ENCODE measurements around the gene FSIP2. TPM values are rescaled to one million over a fixed set of nuclear protein-coding genes. Genes with fewer than 3 reads are reported as not detected.
A peak's percentile ranks its signal among the peaks of the same experiment; 100 is the strongest.

Gene FSIP2
- polyA plus RNA-seq, 4 donors: under 0.01 to 2.9 (median 0.26) TPM

GRCh38 chr2:185823773-185824172 is 85.2 kb downstream of the FSIP2 start:
- Histone ChIP-seq H3K36me3 (ENCODE audit: control insufficient read depth in 3 of 3, insufficient read depth in 2 of 3, low read depth in 1 of 3, low read length in 3 of 3) (no peaks in the 10 kb centered on the region), H3K27ac (ENCODE audit: low read depth in 1 of 3, low read length in 2 of 3) (no peak overlapping the region), H3K4me1 (ENCODE audit: control insufficient read depth in 3 of 3, insufficient read depth in 2 of 3, low read depth in 1 of 3, low read length in 2 of 3) (no peaks in the 10 kb centered on the region), H3K4me3 (ENCODE audit: low read depth in 1 of 3, low read length in 3 of 3) (no peak overlapping the region), H3K27me3 (ENCODE audit: control insufficient read depth in 3 of 3, insufficient read depth in 3 of 3, low read length in 3 of 3) (no peaks in the 10 kb centered on the region), H3K9me3 (ENCODE audit: control insufficient read depth in 2 of 2, insufficient read depth in 1 of 2, low read depth in 1 of 2, low read length in 1 of 2) (no peaks in the 10 kb centered on the region)
- 92 to 95% (median 95%) methylated on average over 2 of the region's 2 CpGs for WGBS, 3 donors
- DNase-seq (no peak), FAIRE-seq (no peak)

- no peak for DNase-seq
- no peak for FAIRE-seq
- Histone ChIP-seq H3K36me3 (ENCODE audit: control insufficient read depth in 3 of 3, insufficient read depth in 2 of 3, low read depth in 1 of 3, low read length in 3 of 3) (no peaks in the 10 kb centered on the region), H3K9me3 (ENCODE audit: control insufficient read depth in 2 of 2, insufficient read depth in 1 of 2, low read depth in 1 of 2, low read length in 1 of 2) (no peaks in the 10 kb centered on the region), H3K4me3 (ENCODE audit: low read depth in 1 of 3, low read length in 3 of 3) (no peak overlapping the region), H3K27me3 (ENCODE audit: control insufficient read depth in 3 of 3, insufficient read depth in 3 of 3, low read length in 3 of 3) (no peaks in the 10 kb centered on the region), H3K27ac (ENCODE audit: low read depth in 1 of 3, low read length in 2 of 3) (no peak overlapping the region), H3K4me1 (ENCODE audit: control insufficient read depth in 3 of 3, insufficient read depth in 2 of 3, low read depth in 1 of 3, low read length in 2 of 3) (no peaks in the 10 kb centered on the region)
Measured at GRCh38 chr2:185825557-185825956, 87.0 kb downstream of the FSIP2 start.

GRCh38 chr2:185828326-185828725 is 89.7 kb downstream of the FSIP2 start:
- H3K9me3 ChIP-seq (ENCODE audit: control insufficient read depth in 2 of 2, insufficient read depth in 1 of 2, low read depth in 1 of 2, low read length in 1 of 2): peaks cover 0 to 1% of the 10 kb centered on the region in 2 donors
- WGBS, 3 donors: 62 to 67% (median 66%) methylated on average over 3 of the region's 3 CpGs
- no peaks in the 10 kb centered on the region for H3K27me3 ChIP-seq (ENCODE audit: control insufficient read depth in 3 of 3, insufficient read depth in 3 of 3, low read length in 3 of 3)
- no peak for FAIRE-seq
- H3K4me3 ChIP-seq (ENCODE audit: low read depth in 1 of 3, low read length in 3 of 3): no peak overlapping the region
- no peaks in the 10 kb centered on the region for H3K4me1 ChIP-seq (ENCODE audit: control insufficient read depth in 3 of 3, insufficient read depth in 2 of 3, low read depth in 1 of 3, low read length in 2 of 3)
- H3K36me3 ChIP-seq (ENCODE audit: control insufficient read depth in 3 of 3, insufficient read depth in 2 of 3, low read depth in 1 of 3, low read length in 3 of 3): no peaks in the 10 kb centered on the region
- no peak for DNase-seq
- H3K27ac ChIP-seq (ENCODE audit: low read depth in 1 of 3, low read length in 2 of 3): no peak overlapping the region

GRCh38 chr2:185833864-185834263 is 95.3 kb downstream of the FSIP2 start:
- Histone ChIP-seq H3K4me1 (ENCODE audit: control insufficient read depth in 3 of 3, insufficient read depth in 2 of 3, low read depth in 1 of 3, low read length in 2 of 3) (no peaks in the 10 kb centered on the region), H3K27me3 (ENCODE audit: control insufficient read depth in 3 of 3, insufficient read depth in 3 of 3, low read length in 3 of 3) (no peaks in the 10 kb centered on the region), H3K9me3 (ENCODE audit: control insufficient read depth in 2 of 2, insufficient read depth in 1 of 2, low read depth in 1 of 2, low read length in 1 of 2) (peaks cover 1 to 4% of the 10 kb centered on the region in 2 donors), H3K4me3 (ENCODE audit: low read depth in 1 of 3, low read length in 3 of 3) (no peak overlapping the region), H3K36me3 (ENCODE audit: control insufficient read depth in 3 of 3, insufficient read depth in 2 of 3, low read depth in 1 of 3, low read length in 3 of 3) (no peaks in the 10 kb centered on the region), H3K27ac (ENCODE audit: low read depth in 1 of 3, low read length in 2 of 3) (no peak overlapping the region)
- DNase-seq: no peak
- no peak for FAIRE-seq
- WGBS, 3 donors: 68 to 84% (median 75%) methylated on average over 1 of the region's 1 CpG

GRCh38 chr2:185835974-185836373 is 97.4 kb downstream of the FSIP2 start:
- no peaks in the 10 kb centered on the region for H3K4me1 ChIP-seq (ENCODE audit: control insufficient read depth in 3 of 3, insufficient read depth in 2 of 3, low read depth in 1 of 3, low read length in 2 of 3)
- no peak overlapping the region for H3K4me3 ChIP-seq (ENCODE audit: low read depth in 1 of 3, low read length in 3 of 3)
- H3K36me3 ChIP-seq (ENCODE audit: control insufficient read depth in 3 of 3, insufficient read depth in 2 of 3, low read depth in 1 of 3, low read length in 3 of 3): no peaks in the 10 kb centered on the region
- no peak overlapping the region for H3K27ac ChIP-seq (ENCODE audit: low read depth in 1 of 3, low read length in 2 of 3)
- 88 to 95% (median 92%) methylated on average over 8 of the region's 8 CpGs for WGBS, 3 donors
- no peaks in the 10 kb centered on the region for H3K27me3 ChIP-seq (ENCODE audit: control insufficient read depth in 3 of 3, insufficient read depth in 3 of 3, low read length in 3 of 3)
- peaks cover 1 to 6% of the 10 kb centered on the region in 2 donors for H3K9me3 ChIP-seq (ENCODE audit: control insufficient read depth in 2 of 2, insufficient read depth in 1 of 2, low read depth in 1 of 2, low read length in 1 of 2)
- DNase-seq: no peak
- FAIRE-seq: no peak

GRCh38 chr2:185854885-185855284 is 116.3 kb downstream of the FSIP2 start:
- Histone ChIP-seq H3K27me3 (ENCODE audit: control insufficient read depth in 3 of 3, insufficient read depth in 3 of 3, low read length in 3 of 3) (no peaks in the 10 kb centered on the region), H3K36me3 (ENCODE audit: control insufficient read depth in 3 of 3, insufficient read depth in 2 of 3, low read depth in 1 of 3, low read length in 3 of 3) (peaks cover 0 to 2% (median 0%) of the 10 kb centered on the region in 3 donors), H3K27ac (ENCODE audit: low read depth in 1 of 3, low read length in 2 of 3) (no peak overlapping the region), H3K9me3 (ENCODE audit: control insufficient read depth in 2 of 2, insufficient read depth in 1 of 2, low read depth in 1 of 2, low read length in 1 of 2) (peaks cover 0 to 6% of the 10 kb centered on the region in 2 donors), H3K4me3 (ENCODE audit: low read depth in 1 of 3, low read length in 3 of 3) (no peak overlapping the region), H3K4me1 (ENCODE audit: control insufficient read depth in 3 of 3, insufficient read depth in 2 of 3, low read depth in 1 of 3, low read length in 2 of 3) (no peaks in the 10 kb centered on the region)
- WGBS, 3 donors: 44 to 75% (median 64%) methylated on average over 4 of the region's 4 CpGs
- FAIRE-seq: no peak
- peak in 1 of 2 donors; percentile 4 for DNase-seq

- Histone ChIP-seq H3K27ac (ENCODE audit: low read depth in 1 of 3, low read length in 2 of 3) (no peak overlapping the region), H3K4me3 (ENCODE audit: low read depth in 1 of 3, low read length in 3 of 3) (no peak overlapping the region), H3K9me3 (ENCODE audit: control insufficient read depth in 2 of 2, insufficient read depth in 1 of 2, low read depth in 1 of 2, low read length in 1 of 2) (peaks cover 0 to 6% of the 10 kb centered on the region in 2 donors), H3K36me3 (ENCODE audit: control insufficient read depth in 3 of 3, insufficient read depth in 2 of 3, low read depth in 1 of 3, low read length in 3 of 3) (no peaks in the 10 kb centered on the region), H3K27me3 (ENCODE audit: control insufficient read depth in 3 of 3, insufficient read depth in 3 of 3, low read length in 3 of 3) (no peaks in the 10 kb centered on the region), H3K4me1 (ENCODE audit: control insufficient read depth in 3 of 3, insufficient read depth in 2 of 3, low read depth in 1 of 3, low read length in 2 of 3) (no peaks in the 10 kb centered on the region)
- FAIRE-seq: no peak
- no peak for DNase-seq
Measured at GRCh38 chr2:185857691-185858090, 119.1 kb downstream of the FSIP2 start.

GRCh38 chr2:185859506-185859905 is 120.9 kb downstream of the FSIP2 start:
- no peak for FAIRE-seq
- H3K4me3 ChIP-seq (ENCODE audit: low read depth in 1 of 3, low read length in 3 of 3): no peak overlapping the region

GRCh38 chr2:185860321-185860720 is 121.7 kb downstream of the FSIP2 start:
- no peaks in the 10 kb centered on the region for H3K36me3 ChIP-seq (ENCODE audit: control insufficient read depth in 3 of 3, insufficient read depth in 2 of 3, low read depth in 1 of 3, low read length in 3 of 3)
- H3K27me3 ChIP-seq (ENCODE audit: control insufficient read depth in 3 of 3, insufficient read depth in 3 of 3, low read length in 3 of 3): no peaks in the 10 kb centered on the region
- H3K4me1 ChIP-seq (ENCODE audit: control insufficient read depth in 3 of 3, insufficient read depth in 2 of 3, low read depth in 1 of 3, low read length in 2 of 3): no peaks in the 10 kb centered on the region
- no peaks in the 10 kb centered on the region for H3K9me3 ChIP-seq (ENCODE audit: control insufficient read depth in 2 of 2, insufficient read depth in 1 of 2, low read depth in 1 of 2, low read length in 1 of 2)
- DNase-seq: no peak
- H3K4me3 ChIP-seq (ENCODE audit: low read depth in 1 of 3, low read length in 3 of 3): no peak overlapping the region
- H3K27ac ChIP-seq (ENCODE audit: low read depth in 1 of 3, low read length in 2 of 3): no peak overlapping the region
- no peak for FAIRE-seq
- 71 to 77% (median 72%) methylated on average over 1 of the region's 1 CpG for WGBS, 3 donors

More at GRCh38 chr2:185859506-185859905, 120.9 kb downstream of the FSIP2 start:
- Histone ChIP-seq H3K36me3 (ENCODE audit: control insufficient read depth in 3 of 3, insufficient read depth in 2 of 3, low read depth in 1 of 3, low read length in 3 of 3) (no peaks in the 10 kb centered on the region), H3K4me1 (ENCODE audit: control insufficient read depth in 3 of 3, insufficient read depth in 2 of 3, low read depth in 1 of 3, low read length in 2 of 3) (no peaks in the 10 kb centered on the region), H3K27me3 (ENCODE audit: control insufficient read depth in 3 of 3, insufficient read depth in 3 of 3, low read length in 3 of 3) (no peaks in the 10 kb centered on the region), H3K9me3 (ENCODE audit: control insufficient read depth in 2 of 2, insufficient read depth in 1 of 2, low read depth in 1 of 2, low read length in 1 of 2) (peaks cover 0 to 4% of the 10 kb centered on the region in 2 donors), H3K27ac (ENCODE audit: low read depth in 1 of 3, low read length in 2 of 3) (no peak overlapping the region)
- DNase-seq: no peak
